GM12878 (cell line): ENCODE data around the gene OPN3. TPM values are rescaled to one million over a fixed set of nuclear protein-coding genes. Genes with fewer than 3 reads are reported as not detected.

Experiments used
- ATAC-seq: fragments of 200-7000 bp; cut with Tn5 transposase; 3 replicates; pipeline ENCODE4 v1.9.1; 2020; ENCODE audit warnings: mild to moderate bottlenecking, moderate library complexity
- BruUV-seq: library from RNA; stranded (reverse); fragments of 400-500 nt; replicated peaks from 2 replicates; lab custom pipeline; 2021; lab: Mats Ljungman, UMichigan
- CTCF ChIA-PET: fragments of 300-600 bp; sonication (Branson Sonifier 250); formaldehyde crosslinking; extraction: SDS; loops from one replicate; lab custom pipeline; 2021; ENCODE audit warnings: inconsistent platforms; lab: Yijun Ruan, JAX
- POLR2A ChIA-PET: fragments of 350-600 bp; formaldehyde crosslinking; extraction: SDS; loops from one replicate; lab custom pipeline; 2021; ENCODE audit warnings: inconsistent platforms; lab: Charles Lee
- RAD21 ChIA-PET: fragments of 300-600 bp; sonication (Branson Sonifier 250); formaldehyde crosslinking; loops from one replicate; lab custom pipeline; 2023; ENCODE audit warnings: antibody characterized with exemption; ENCODE audit not compliant: unreplicated experiment; lab: Charles Lee
- SMC1A ChIA-PET: fragments of 300-600 bp; sonication (Branson Sonifier 250); formaldehyde crosslinking; loops from one replicate; lab custom pipeline; 2023; ENCODE audit not compliant: unreplicated experiment, uncharacterized antibody; lab: Charles Lee
- DNase-seq: peaks from one replicate; pipeline ENCODE4 v3.0.0-alpha.2; 2011; ENCODE audit warnings: low read depth, low spot score
- FAIRE-seq: peaks from 3 replicates; lab custom pipeline; 2011; peaks lifted over from hg19 to GRCh38; lab: Jason Lieb, UNC
- H2AFZ ChIP-seq: 2 replicates; pipeline ENCODE4 v1.6.0; 2011; ENCODE audit warnings: low read depth, low read length, control low read depth; ENCODE audit not compliant: control insufficient read depth
- H3K27ac ChIP-seq: 2 replicates; pipeline ENCODE4 v1.5.1; 2011; ENCODE audit warnings: control low read depth; ENCODE audit not compliant: control insufficient read depth, insufficient read depth
- H3K27me3 ChIP-seq, 2 experiments: replicated peaks in 1 of 2; 2 replicates each; pipeline versions ENCODE4 v1.6.0 to v1.6.1; 2011; ENCODE audit warnings: low read length in 1 of 2; ENCODE audit not compliant: control insufficient read depth in 2 of 2, insufficient read depth in 2 of 2
- H3K36me3 ChIP-seq, 2 experiments: 2 replicates each; pipeline ENCODE4 v1.5.1; 2011; ENCODE audit warnings: low read length in 1 of 2; ENCODE audit not compliant: control insufficient read depth in 2 of 2, insufficient read depth in 2 of 2
- H3K4me1 ChIP-seq: 2 replicates; pipeline ENCODE4 v1.6.1; 2011; ENCODE audit warnings: mild to moderate bottlenecking, low read length, moderate library complexity, mixed read lengths; ENCODE audit not compliant: control insufficient read depth, insufficient read depth
- H3K4me2 ChIP-seq: 2 replicates; pipeline ENCODE4 v1.6.0; 2011; ENCODE audit warnings: control low read depth; ENCODE audit not compliant: control insufficient read depth, insufficient read depth
- H3K4me3 ChIP-seq: fragments of 200-600 bp; sonication (generic); 2 replicates; pipeline ENCODE4 v1.5.1; 2016
- H3K79me2 ChIP-seq: 2 replicates; pipeline ENCODE4 v1.6.0; 2011; ENCODE audit warnings: low read length; ENCODE audit not compliant: control insufficient read depth, insufficient read depth
- H3K9ac ChIP-seq: 2 replicates; pipeline ENCODE4 v1.8.0; 2011; ENCODE audit warnings: low read length, control low read depth, mixed read lengths; ENCODE audit not compliant: control insufficient read depth, insufficient read depth
- H3K9me3 ChIP-seq: replicated peaks from 3 replicates; pipeline ENCODE4 v1.5.1; 2011; ENCODE audit warnings: mild to moderate bottlenecking, low read length; ENCODE audit not compliant: control insufficient read depth, insufficient read depth
- H4K20me1 ChIP-seq: 2 replicates; pipeline ENCODE4 v1.6.0; 2011; ENCODE audit not compliant: control insufficient read depth, insufficient read depth
- BCLAF1 ChIP-seq: fragments of 450-650 bp; IDR thresholded peaks from 2 replicates; pipeline ENCODE4 v1.6.1; 2017; ENCODE audit warnings: antibody characterized with exemption, mild to moderate bottlenecking, moderate library complexity
- EZH2 ChIP-seq: IDR thresholded peaks from 2 replicates; pipeline ENCODE4 v1.6.1; 2012; ENCODE audit warnings: low read depth, mild to moderate bottlenecking, control low read depth, inconsistent platforms, low read length, borderline replicate concordance; ENCODE audit not compliant: control insufficient read depth
- MEF2A ChIP-seq: IDR thresholded peaks from 2 replicates; pipeline ENCODE4 v1.6.1; 2011; ENCODE audit warnings: low read depth, mild to moderate bottlenecking, low read length, moderate library complexity; ENCODE audit not compliant: insufficient read depth
- MEF2B ChIP-seq: fragments of 450-650 bp; IDR thresholded peaks from 2 replicates; pipeline ENCODE4 v1.6.1; 2018; ENCODE audit warnings: mild to moderate bottlenecking, moderate library complexity; ENCODE audit not compliant: partially characterized antibody, poor library complexity, severe bottlenecking
- SPI1 ChIP-seq: IDR thresholded peaks from 2 replicates; pipeline ENCODE4 v1.6.1; 2011; ENCODE audit warnings: low read depth, mild to moderate bottlenecking, low read length, moderate library complexity, borderline replicate concordance; ENCODE audit not compliant: insufficient read depth
- USF1 ChIP-seq: IDR thresholded peaks from 2 replicates; pipeline ENCODE4 v1.6.1; 2011; ENCODE audit warnings: borderline replicate concordance, low read depth, mild to moderate bottlenecking, moderate library complexity, mixed read lengths, low read length; ENCODE audit not compliant: insufficient read depth; ENCODE audit errors: extremely low read length
- WGBS: methylation state at CpG from one replicate; pipeline ENCODE4 v1.1.6; 2016; ENCODE audit warnings: low lambda C conversion rate; ENCODE audit not compliant: insufficient replicate concordance, insufficient coverage; ENCODE audit errors: missing lambda C conversion rate; 5-methylcytosine and 5-hydroxymethylcytosine counted together
- in situ Hi-C: fragments of 300-500 bp; cut with MboI; formaldehyde crosslinking; loops from 9 replicates; pipeline ENCODE4 v1.14.3; 2018; ENCODE audit warnings: mixed read lengths
- intact Hi-C: fragments of 100-400 bp; cut with micrococcal nuclease; formaldehyde crosslinking; loops from one replicate; pipeline ENCODE4 v1.14.2; 2022; ENCODE audit not compliant: unreplicated experiment
- polyA plus RNA-seq, 11 experiments: library from polyadenylated mRNA; depleted of rRNA in 4 of 11; unstranded in 6 of 11; stranded (reverse) in 5 of 11; fragments of >200 nt; fragmentation: Nextera tagmentation in 4 of 11; fragmentation: Illumina TruSeq in 1 of 11; extraction: Ambion mirVana in 4 of 11; extraction: Trizol in 1 of 11; gene quantifications; 1 replicate in 1 of 11; 2 replicates in 10 of 11; pipeline versions ENCODE4 v1.2.1 to v1.2.3, GENCODE V29; 2011 to 2016; ENCODE audit warnings: inconsistent platforms in 2 of 11, missing spikeins in 2 of 11, low read depth in 1 of 11
- total RNA-seq, 4 experiments: library from RNA; depleted of rRNA in 3 of 4; stranded (reverse); fragments of >200 nt in 3 of 4; fragmentation: Illumina TruSeq in 1 of 4; extraction: Trizol in 1 of 4; gene quantifications; 2 replicates each; pipeline versions ENCODE4 v1.2.1 to v1.2.3, GENCODE V29; 2013 to 2021

OPN3 gene
- total and polyA plus RNA-seq, 10 of the 15 experiments (the other 5 are each of a cell fraction or from before 2014, with no cell fraction given): 0.26 to 12.2 (median 7.4) TPM

DNA sequence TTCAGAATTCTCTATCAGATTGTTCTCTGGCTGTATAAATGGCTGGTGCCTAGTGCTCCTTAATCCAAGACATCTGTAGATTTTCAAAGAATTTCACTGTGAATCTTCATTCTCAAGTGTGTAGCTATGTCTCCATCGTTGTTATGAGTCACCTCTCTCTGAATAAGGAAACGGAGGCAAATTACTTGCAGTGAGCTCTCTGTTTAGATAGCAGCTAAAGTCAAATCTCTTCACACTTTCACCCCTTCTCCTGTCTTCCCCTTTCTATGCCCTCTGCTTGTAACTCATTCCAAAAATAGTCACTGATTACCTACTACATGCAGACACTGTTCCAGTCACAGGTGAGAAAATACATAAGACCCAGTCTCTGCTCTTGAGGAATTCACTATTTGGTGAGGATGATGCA is 39.7 kb downstream of the OPN3 start:
- POLR2A ChIA-PET: no interaction called here
- CTCF ChIA-PET: interaction anchor here (0.6 to 1.2 kb wide), 3 partner anchors 9 to 250 kb away, joined by 3 to 4 read pairs (median 4); no protein-coding TSS in a partner anchor

More for the DNA sequence above, 39.7 kb downstream of the OPN3 start:
- intact Hi-C loops (no loop called here), in situ Hi-C loops (no loop called here)
- no peak overlapping the region for H3K4me3 ChIP-seq
- DNase-seq: peak; percentile 23
- TF ChIP-seq SPI1: 0 out of 2 replicates have a peak, but pooled peaks have one; percentile 19
- TF ChIP-seq USF1: no peak
- peak; percentile 16 for TF ChIP-seq MEF2B
- TF ChIP-seq MEF2A: peak; percentile 77; the same call in 1 of the 2 replicates
- no peak for TF ChIP-seq EZH2
- no peak for TF ChIP-seq BCLAF1
- TF ChIP-seq, all 136 proteins: peak for 3
- H3K27ac ChIP-seq: no peak overlapping the region
- FAIRE-seq: no peak
- H3K4me2 ChIP-seq: no peak overlapping the region
- WGBS: 3% methylated on average over 2 of the region's 2 CpGs
- H3K36me3 ChIP-seq: no peaks in the 10 kb centered on the region
- peaks cover 4% of the 10 kb centered on the region; the same call in 1 of the 2 replicates for H3K4me1 ChIP-seq
- peak; percentile 55 for ATAC-seq
- no peaks in the 10 kb centered on the region for H3K79me2 ChIP-seq
- H3K9ac ChIP-seq: no peak overlapping the region
- H4K20me1 ChIP-seq: no peaks in the 10 kb centered on the region
- RAD21 ChIA-PET: interaction anchor here (1.0 kb wide), 1 partner anchor 10 kb away, joined by 4 read pairs; no protein-coding TSS in a partner anchor
- SMC1A ChIA-PET: interaction anchor here (1.1 kb wide), 2 partner anchors 11 to 49 kb away, joined by 3 to 4 read pairs; no protein-coding TSS in a partner anchor
- peak overlapping the region; percentile 25; the same call in 1 of the 2 replicates for H2AFZ ChIP-seq
- BruUV-seq: no TSS peak
- H3K27me3 ChIP-seq: no peaks in the 10 kb centered on the region; a peak in 1 of 4 replicates
- H3K9me3 ChIP-seq: no peaks in the 10 kb centered on the region
